8988T (cell line): Measurements from ENCODE around the gene LOXL1.

ENCODE experiments used
- DNase-seq: peaks from one replicate; pipeline ENCODE4 v3.0.0; 2011

The LOXL1 gene

DNA sequence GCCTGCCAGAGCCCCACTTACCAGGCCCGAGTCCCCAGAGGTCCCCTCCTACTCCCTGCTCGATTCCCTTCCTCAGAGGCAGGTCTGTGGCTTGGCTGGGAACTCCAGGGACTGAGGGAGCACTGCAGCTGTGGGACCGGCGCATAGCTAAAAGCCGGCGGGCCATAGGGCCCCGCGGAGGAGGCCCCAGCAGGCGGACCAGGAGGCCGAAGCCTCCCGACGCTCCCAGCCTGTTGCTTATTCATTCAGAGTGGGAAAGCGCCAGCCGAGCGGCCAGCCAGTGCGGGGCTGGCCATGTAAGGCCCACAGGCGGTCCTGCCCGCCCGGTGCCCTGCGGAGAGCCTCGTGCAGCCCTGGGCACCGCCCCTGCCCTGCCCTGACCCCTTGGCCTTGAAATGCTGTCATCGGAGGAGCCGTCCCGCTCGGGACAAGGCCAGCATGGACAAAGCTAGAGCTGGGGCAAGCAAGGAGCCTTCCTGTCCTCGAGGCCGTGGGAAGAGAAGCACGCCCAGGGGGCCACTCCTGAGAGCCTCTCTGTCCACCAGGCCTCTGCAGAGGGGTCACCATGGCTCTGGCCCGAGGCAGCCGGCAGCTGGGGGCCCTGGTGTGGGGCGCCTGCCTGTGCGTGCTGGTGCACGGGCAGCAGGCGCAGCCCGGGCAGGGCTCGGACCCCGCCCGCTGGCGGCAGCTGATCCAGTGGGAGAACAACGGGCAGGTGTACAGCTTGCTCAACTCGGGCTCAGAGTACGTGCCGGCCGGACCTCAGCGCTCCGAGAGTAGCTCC is at the start of gene LOXL1:
Gene LOXL1, plus strand, starts transcription at position 244 of the 784 bp plus-strand sequence. Its CDS starts 322 bp downstream, at position 566.
- no peak for DNase-seq

DNA sequence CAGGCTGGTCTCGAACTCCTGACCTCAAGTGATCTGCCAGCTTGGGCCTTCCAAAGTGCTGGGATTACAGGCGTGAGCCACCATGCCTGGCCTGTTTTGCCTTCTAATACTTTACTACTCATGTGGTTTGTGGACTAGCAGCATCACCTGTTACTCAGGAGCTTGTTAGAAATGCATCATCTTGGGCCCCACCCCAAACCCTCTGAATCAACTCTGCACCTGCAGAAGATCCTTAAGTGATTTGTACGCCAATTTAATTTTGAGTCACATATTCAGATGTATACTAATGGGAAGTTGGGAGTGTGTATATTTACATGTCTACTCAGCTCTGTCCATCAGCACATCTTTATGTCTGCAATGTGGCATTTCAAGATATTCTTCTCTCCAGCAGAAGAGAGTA is 46.8 kb upstream of the LOXL1 start:
- no peak for DNase-seq

DNA sequence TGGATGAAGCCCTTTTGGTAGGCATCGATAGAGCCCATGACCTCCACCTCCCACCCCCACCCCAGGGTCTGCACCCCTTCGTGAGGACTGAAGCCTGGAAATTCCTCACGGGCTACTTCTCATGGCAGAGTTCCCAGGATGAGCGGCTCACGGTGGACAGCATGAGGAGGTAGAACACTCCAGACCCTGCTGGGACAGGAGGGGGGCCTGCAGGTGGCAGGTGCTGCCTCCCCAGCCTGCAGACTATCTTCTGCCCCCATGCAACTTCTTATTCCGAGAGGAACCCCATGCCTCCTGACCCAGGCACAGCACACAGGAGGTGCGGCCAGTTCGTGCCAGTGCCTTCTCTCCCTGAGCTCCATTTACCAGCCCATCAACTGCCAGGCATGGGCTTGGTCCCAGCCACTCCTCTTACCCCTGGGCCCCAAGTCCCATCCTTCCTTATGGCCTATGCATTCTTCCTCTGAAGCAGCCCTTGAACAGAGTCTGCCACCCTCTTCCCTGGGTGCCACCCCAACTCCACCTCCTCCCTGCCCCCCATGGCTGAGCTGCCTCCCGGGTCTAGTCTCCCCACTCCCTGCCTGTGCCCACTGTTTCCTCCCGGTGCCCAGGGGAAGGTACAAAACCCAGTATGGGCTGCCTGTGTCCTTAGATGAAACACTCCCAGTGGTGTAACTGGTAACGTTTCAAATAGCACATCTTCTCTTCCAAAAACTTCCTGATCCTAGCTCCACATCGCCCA is 44.5 kb upstream of the LOXL1 start:
- no peak for DNase-seq

DNA sequence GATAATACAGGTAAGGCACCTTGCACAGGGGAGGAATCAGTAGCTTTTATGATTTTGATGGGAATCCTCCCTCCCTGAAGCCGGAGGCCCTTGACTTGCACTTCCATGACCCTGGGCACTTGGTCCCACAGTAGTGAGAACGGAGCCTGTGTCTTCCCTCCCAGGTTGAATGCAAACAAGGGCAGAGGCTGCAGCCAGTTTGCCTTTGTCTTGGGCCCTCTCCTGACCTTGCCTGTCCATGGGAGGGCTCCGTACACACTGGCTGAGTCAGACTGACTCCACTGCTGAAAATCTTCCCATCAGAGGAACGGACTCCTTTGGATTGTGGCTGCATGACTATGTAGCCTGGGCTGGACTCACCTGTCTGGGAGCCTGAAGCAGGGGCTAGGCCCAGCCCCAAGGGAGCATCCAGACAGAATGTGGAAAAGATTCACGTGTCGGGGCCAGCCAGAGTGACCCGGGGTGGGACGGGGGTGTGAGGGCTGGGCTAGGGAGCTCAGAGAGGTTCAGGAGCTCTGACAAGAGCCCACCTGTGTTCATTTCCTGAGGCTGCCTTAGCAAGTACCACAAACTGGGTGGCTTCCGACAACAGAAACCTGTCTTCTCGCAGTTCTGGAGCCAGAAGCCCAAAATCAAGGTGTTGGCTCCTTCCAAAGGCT is 43.4 kb upstream of the LOXL1 start:
- no peak for DNase-seq

- DNase-seq = no peak
These were observed 42.1 kb upstream of the LOXL1 start for GRCh38 chr15:73884159-73884558.

GRCh38 chr15:73885954-73886700 is 40.1 kb upstream of the LOXL1 start:
- DNase-seq = no peak

GRCh38 chr15:73886717-73887345 is 39.4 kb upstream of the LOXL1 start:
- DNase-seq = no peak

GRCh38 chr15:73887481-73887880 is 38.8 kb upstream of the LOXL1 start:
- DNase-seq = no peak

GRCh38 chr15:73888224-73889041 is 37.8 kb upstream of the LOXL1 start:
- no peak for DNase-seq

GRCh38 chr15:73889053-73889761 is 37.1 kb upstream of the LOXL1 start:
- DNase-seq = no peak

DNA sequence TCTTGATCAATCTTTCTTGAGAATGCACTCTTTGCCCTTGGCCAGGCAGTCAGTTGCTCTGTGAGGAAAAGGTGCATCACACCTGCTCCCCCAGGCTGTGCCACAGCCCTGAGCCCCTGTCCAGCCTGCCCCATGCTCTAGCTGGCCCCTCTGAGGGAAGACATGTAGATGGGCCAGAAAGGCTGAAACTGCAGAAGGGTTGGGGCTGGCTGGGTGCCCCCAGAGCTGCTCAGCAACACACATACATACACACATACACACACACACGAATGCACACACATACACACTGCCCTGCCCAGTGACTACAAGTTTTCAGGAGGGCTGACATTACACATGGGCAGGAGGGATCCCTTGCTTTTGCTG is 36.5 kb upstream of the LOXL1 start:
- no peak for DNase-seq

- DNase-seq = no peak
These were observed 34.6 kb upstream of the LOXL1 start for GRCh38 chr15:73891328-73892315.

DNA sequence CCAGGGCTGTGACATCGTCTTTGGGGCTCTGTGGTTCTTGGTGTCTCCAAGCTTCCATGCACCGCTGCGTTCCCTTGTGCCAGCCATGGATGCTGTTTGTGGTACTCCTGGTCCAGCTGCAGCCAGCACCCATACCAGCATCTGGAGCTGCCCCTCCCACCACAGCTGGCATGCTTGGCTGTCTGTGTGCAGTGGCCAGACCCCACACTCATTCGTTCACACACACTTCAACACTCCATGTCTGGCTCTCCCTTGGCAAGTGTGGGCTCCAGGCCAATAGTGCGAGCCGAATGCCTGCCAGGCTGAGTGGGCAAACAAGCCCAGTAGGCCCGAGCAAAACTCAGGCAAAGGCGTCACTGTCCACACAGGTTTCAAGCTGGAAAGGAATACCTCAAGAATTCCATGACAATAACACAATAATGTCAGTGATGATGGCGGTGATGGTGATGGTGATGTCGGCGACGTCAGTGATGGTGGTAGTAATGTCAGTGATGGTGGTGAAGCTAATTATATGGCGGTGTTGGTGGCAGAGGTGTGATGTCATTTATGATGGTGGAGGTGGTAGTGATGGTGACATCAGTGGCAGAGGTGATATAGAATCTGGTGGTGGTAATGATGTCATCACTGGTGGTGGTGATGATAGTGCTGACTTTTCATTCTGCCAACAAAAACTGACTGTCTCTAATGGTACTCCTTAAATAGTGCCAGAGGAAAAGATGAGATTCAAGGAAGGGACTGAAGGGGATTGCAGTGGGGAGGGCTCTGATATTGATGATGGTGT is 33.6 kb upstream of the LOXL1 start:
- no peak for DNase-seq

GRCh38 chr15:73894133-73894814 is 32.0 kb upstream of the LOXL1 start:
- no peak for DNase-seq

DNA sequence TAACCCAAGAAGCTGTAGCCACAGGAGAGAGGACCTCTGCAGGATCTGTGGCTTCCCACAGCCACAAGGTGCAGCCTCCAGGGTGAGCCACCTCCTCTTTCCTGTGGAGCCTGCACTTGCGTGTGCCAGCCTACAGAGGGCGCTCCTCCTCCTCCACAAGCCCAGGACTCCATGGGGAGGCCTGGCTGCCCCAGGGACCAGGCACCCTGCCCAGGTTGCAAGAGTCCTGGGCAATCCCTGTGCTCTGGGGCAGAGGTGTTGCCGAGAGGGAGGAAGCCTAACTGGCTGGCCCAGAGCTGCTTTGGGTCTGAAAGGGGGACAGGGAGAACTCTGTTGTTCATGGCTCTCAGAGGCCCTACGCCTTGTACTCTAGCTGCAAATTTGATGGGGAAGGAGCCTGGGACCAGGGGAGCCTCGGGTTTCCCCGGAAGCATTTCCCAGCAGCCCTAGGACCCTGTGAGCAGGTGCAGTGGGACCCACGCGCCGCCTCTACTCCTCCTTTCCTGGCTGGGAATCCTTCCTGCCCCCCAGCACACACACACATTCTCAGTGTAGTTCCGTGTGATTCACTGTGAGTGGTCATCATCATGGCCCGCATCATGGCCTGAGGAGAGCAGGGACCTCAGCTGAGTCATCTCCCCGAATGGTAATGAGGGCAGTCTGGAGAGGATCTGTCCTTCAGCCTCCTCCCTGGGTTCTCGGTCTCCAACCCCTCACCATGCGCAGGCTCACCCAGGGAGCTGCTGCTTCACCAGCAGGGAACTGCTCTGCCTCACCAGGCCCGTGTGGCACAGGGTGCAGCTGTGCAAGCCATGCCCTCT is 28.6 kb upstream of the LOXL1 start:
- DNase-seq = peak; percentile 85

DNA sequence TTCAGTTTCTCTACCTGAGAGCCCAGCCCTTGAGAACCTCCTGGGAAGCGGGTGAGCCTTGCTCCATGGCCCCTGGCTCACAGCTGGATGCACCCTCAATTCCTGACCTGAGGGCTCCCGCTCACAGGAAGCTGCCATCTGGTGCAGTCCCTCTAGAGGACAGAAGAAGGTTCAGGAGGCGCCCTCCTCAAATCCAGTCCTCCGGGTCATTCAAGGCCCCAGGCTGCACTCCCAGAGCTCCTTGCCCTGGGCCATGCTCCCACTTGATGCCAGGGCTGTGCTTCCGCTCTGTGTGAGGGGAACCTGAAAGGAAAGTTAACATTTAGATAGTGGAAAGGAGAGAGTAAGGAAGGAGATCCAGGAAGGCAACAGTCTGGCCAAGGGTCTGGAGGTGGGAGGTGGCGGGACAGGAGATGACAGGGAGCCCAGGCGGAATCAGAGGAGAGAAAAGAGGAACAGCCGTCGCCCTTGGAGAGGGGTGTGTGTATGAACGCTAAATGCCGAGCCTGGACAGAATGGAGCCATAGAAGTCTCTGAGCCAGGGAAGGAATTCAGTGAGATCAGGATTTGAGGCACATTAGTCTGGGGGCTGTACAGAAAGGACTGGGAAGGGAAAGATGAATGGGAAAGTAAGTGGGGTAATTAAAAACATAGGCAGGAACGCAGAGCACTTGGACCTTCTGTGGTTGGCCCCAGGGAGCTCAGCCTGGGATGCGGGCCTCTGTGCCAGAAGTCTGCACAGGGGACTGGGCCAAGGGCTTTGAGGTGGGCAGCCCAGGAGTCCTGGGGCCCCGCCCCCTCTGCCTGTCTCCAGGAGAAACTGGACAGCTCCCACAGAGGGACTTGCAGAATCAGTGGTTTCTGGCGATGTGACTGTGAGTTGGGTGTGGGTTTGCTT is 26.8 kb upstream of the LOXL1 start:
- DNase-seq = no peak
